SU-DHL-6 (cell line): ENCODE data around the gene SLC19A3.

Source experiments
- EZH2phosphoT487 ChIP-seq: fragments of 200-600 bp; sonication (generic), shearing (Covaris generic); conservative IDR thresholded peaks from 2 replicates; pipeline ENCODE4 v1.6.1; 2018; ENCODE audit warnings: mild to moderate bottlenecking, antibody characterized with exemption, low read length, moderate library complexity, mixed read lengths
- TF ChIP-seq, protein P1 (sequence below): fragments of 200-600 bp; sonication (generic); IDR thresholded peaks from one replicate; pipeline ENCODE4 v1.5.1; 2017; ENCODE audit warnings: antibody characterized with exemption, mild to moderate bottlenecking, low read length, moderate library complexity; ENCODE audit not compliant: insufficient read depth, poor library complexity, severe bottlenecking

DNA sequence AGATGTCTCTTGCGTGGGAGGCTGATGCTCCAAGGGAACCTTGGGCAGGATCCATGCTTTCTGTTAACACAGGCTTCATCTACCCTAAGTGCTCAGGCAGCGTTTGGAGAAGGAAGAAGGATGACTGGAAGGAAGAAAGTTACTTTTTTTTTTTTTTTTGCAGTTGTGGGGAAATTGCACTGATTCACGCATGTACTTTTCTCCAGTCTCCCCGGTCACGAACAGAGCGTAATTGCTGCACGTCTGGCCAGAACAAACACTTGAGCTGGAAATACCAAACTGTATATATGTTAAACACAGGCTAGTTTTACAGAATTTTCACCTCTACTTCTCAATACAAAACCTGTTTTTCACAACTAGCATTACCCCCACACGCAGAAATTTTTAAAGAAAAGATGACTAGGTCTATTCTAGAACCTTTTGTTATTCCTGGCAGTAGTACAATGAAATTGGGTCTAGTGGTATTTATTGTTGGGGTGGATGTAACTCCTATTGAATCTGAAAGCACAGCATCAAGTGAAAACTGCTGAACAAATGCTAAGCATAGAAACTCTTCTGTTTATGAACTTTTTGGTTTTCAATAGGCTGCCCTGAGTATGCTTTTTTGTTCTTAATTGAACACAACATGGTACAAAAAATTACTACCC, 60.5 kb downstream of the SLC19A3 start:
- TF ChIP-seq EZH2phosphoT487 = no peak
- TF ChIP-seq, protein P1, sequence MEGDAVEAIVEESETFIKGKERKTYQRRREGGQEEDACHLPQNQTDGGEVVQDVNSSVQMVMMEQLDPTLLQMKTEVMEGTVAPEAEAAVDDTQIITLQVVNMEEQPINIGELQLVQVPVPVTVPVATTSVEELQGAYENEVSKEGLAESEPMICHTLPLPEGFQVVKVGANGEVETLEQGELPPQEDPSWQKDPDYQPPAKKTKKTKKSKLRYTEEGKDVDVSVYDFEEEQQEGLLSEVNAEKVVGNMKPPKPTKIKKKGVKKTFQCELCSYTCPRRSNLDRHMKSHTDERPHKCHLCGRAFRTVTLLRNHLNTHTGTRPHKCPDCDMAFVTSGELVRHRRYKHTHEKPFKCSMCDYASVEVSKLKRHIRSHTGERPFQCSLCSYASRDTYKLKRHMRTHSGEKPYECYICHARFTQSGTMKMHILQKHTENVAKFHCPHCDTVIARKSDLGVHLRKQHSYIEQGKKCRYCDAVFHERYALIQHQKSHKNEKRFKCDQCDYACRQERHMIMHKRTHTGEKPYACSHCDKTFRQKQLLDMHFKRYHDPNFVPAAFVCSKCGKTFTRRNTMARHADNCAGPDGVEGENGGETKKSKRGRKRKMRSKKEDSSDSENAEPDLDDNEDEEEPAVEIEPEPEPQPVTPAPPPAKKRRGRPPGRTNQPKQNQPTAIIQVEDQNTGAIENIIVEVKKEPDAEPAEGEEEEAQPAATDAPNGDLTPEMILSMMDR = no peak
